ENCODE data around the gene EBF4. TPM values are rescaled to one million over a fixed set of nuclear protein-coding genes. Genes with fewer than 3 reads are reported as not detected.
"Not testable (repeated sequence)": the region's sequence is repeated elsewhere in the genome, so short reads cannot be mapped to it uniquely, and the experiment has no call there.

Gene EBF4
- total and polyA plus RNA-seq, 2 donors (not counting 1 experiment from before 2014, with no cell fraction given) = 0.81 to 5.0 TPM

DNA sequence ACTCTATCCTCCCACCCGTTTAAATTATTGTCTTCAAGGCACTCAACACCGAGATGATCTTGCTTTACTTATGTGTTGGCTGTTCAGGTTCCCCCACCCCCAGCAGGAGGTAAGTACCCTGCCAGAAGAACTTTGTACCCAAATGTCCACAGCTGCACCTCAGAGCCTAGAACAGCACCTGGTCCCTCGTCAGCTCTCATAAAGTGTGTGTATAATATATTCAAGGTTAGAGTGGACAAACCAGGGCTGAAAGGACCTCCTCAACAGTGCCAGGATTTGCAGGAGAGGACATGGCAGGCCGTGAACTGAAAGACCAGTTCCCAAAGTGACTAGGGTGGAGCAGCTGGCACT is 113.7 kb downstream of the EBF4 start:
- TF ChIP-seq EZH2 (IDR thresholded peaks at IDR 0.05; ENCODE audit: borderline replicate concordance, insufficient read depth, low read depth, low read length, poor library complexity, severe bottlenecking) = no peak
- TF ChIP-seq, protein P1, sequence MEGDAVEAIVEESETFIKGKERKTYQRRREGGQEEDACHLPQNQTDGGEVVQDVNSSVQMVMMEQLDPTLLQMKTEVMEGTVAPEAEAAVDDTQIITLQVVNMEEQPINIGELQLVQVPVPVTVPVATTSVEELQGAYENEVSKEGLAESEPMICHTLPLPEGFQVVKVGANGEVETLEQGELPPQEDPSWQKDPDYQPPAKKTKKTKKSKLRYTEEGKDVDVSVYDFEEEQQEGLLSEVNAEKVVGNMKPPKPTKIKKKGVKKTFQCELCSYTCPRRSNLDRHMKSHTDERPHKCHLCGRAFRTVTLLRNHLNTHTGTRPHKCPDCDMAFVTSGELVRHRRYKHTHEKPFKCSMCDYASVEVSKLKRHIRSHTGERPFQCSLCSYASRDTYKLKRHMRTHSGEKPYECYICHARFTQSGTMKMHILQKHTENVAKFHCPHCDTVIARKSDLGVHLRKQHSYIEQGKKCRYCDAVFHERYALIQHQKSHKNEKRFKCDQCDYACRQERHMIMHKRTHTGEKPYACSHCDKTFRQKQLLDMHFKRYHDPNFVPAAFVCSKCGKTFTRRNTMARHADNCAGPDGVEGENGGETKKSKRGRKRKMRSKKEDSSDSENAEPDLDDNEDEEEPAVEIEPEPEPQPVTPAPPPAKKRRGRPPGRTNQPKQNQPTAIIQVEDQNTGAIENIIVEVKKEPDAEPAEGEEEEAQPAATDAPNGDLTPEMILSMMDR (IDR thresholded peaks at IDR 0.05) = no peak
- peaks cover 2 to 3% of the 10 kb centered on the region in 2 donors for H3K4me1 ChIP-seq (ENCODE audit: control insufficient read depth in 2 of 2, insufficient read depth in 2 of 2, low read length in 2 of 2)
- Mint-ChIP-seq H3K27me3 (peaks cover 56% of the 10 kb centered on the region), H3K9me3 (ENCODE audit: insufficient read depth) (no peaks in the 10 kb centered on the region), H3K4me3 (no peak overlapping the region), H3K4me1 (peaks cover 4% of the 10 kb centered on the region), H3K27ac (no peak overlapping the region)
- H3K27ac ChIP-seq (ENCODE audit: low read length in 2 of 2) = no peak overlapping the region
- no peaks in the 10 kb centered on the region for H3K36me3 ChIP-seq (replicated peaks in 1 of 2; ENCODE audit: control extremely low read depth in 1 of 2, control insufficient read depth in 1 of 2, extremely low read depth in 1 of 2, insufficient read depth in 2 of 2, low read length in 1 of 2)
- no peak overlapping the region for H3K4me2 ChIP-seq (replicated peaks; ENCODE audit: low read depth, low read length, poor library complexity, severe bottlenecking)
- DNase-seq (no peak), ATAC-seq (ENCODE audit: low read depth) (no peak)
- H3K9ac ChIP-seq (ENCODE audit: low read length) = no peak overlapping the region
- H3K9me3 ChIP-seq (ENCODE audit: control extremely low read depth in 1 of 3, control insufficient read depth in 2 of 3, insufficient read depth in 1 of 3, low read length in 2 of 3) = peaks cover 0 to 2% (median 0%) of the 10 kb centered on the region in 3 donors
- H2AFZ ChIP-seq (ENCODE audit: insufficient read depth, low read depth, low read length, poor library complexity, severe bottlenecking) = no peak overlapping the region
- ChIA-PET CTCF (no interaction called here), POLR2A (no interaction called here)
- peaks cover 0 to 27% (median 13%) of the 10 kb centered on the region in 4 experiments for H3K27me3 ChIP-seq (replicated peaks in 1 of 4; ENCODE audit: control extremely low read depth in 1 of 4, control insufficient read depth in 3 of 4, insufficient read depth in 4 of 4, low read length in 3 of 4)
- no peak overlapping the region for H3K4me3 ChIP-seq (ENCODE audit: control extremely low read depth in 1 of 5, extremely low read depth in 1 of 5, insufficient read depth in 1 of 5, low read depth in 2 of 5, low read length in 4 of 5)
- 67% methylated on average over 1 of the region's 4 CpGs for WGBS (ENCODE audit: insufficient coverage)
- no peaks in the 10 kb centered on the region for H4K20me1 ChIP-seq (ENCODE audit: control insufficient read depth, insufficient read depth, low read length, poor library complexity, severe bottlenecking)
- intact Hi-C loops (cut with micrococcal nuclease) = no loop called here
- no peaks in the 10 kb centered on the region for H3K79me2 ChIP-seq (ENCODE audit: control insufficient read depth, insufficient read depth, low read length)

DNA sequence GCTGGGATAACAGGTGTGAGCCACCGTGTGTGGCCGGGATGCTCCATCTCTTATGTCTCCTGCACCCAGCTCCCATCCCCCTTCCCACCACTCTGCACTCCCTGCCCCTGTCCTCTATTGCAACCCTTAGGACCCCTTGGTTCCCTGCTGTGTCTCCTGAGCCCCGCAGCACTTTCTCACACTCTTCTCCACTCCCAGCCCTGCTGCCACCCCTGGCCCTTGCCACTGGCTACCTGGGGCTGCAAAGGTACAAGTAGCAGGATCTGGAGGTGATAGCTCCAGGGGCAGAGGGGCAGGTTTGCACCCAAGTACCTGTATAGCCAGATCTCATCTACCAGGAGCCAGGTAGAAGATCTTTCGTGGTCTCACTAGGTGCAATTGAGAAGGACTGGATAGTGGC is 114.4 kb downstream of the EBF4 start:
- Histone ChIP-seq H3K9ac (ENCODE audit: low read length) (no peak overlapping the region), H3K4me3 (ENCODE audit: control extremely low read depth in 1 of 5, extremely low read depth in 1 of 5, insufficient read depth in 1 of 5, low read depth in 2 of 5, low read length in 4 of 5) (no peak overlapping the region), H3K4me2 (replicated peaks; ENCODE audit: low read depth, low read length, poor library complexity, severe bottlenecking) (no peak overlapping the region), H3K27me3 (replicated peaks in 1 of 4; ENCODE audit: control extremely low read depth in 1 of 4, control insufficient read depth in 3 of 4, insufficient read depth in 4 of 4, low read length in 3 of 4) (peaks cover 0 to 23% (median 14%) of the 10 kb centered on the region in 4 experiments), H3K27ac (ENCODE audit: low read length in 2 of 2) (no peak overlapping the region), H4K20me1 (ENCODE audit: control insufficient read depth, insufficient read depth, low read length, poor library complexity, severe bottlenecking) (no peaks in the 10 kb centered on the region), H3K36me3 (replicated peaks in 1 of 2; ENCODE audit: control extremely low read depth in 1 of 2, control insufficient read depth in 1 of 2, extremely low read depth in 1 of 2, insufficient read depth in 2 of 2, low read length in 1 of 2) (no peaks in the 10 kb centered on the region), H2AFZ (ENCODE audit: insufficient read depth, low read depth, low read length, poor library complexity, severe bottlenecking) (no peak overlapping the region), H3K9me3 (ENCODE audit: control extremely low read depth in 1 of 3, control insufficient read depth in 2 of 3, insufficient read depth in 1 of 3, low read length in 2 of 3) (peaks cover 0 to 2% (median under 1%) of the 10 kb centered on the region in 3 donors), H3K4me1 (ENCODE audit: control insufficient read depth in 2 of 2, insufficient read depth in 2 of 2, low read length in 2 of 2) (no peaks in the 10 kb centered on the region), H3K79me2 (ENCODE audit: control insufficient read depth, insufficient read depth, low read length) (no peaks in the 10 kb centered on the region)
- DNase-seq (no peak), ATAC-seq (ENCODE audit: low read depth) (no peak)
- TF ChIP-seq, protein P1 (IDR thresholded peaks at IDR 0.05) = no peak
- TF ChIP-seq EZH2 (IDR thresholded peaks at IDR 0.05; ENCODE audit: borderline replicate concordance, insufficient read depth, low read depth, low read length, poor library complexity, severe bottlenecking) = no peak
- H3K27me3 Mint-ChIP-seq = peaks cover 57% of the 10 kb centered on the region
- intact Hi-C loops (cut with micrococcal nuclease) = no loop called here
- CTCF ChIA-PET = no interaction called here
- WGBS (ENCODE audit: insufficient coverage) = 89% methylated on average over 4 of the region's 4 CpGs
- no peak overlapping the region for H3K4me3 Mint-ChIP-seq
- POLR2A ChIA-PET = no interaction called here
- H3K4me1 Mint-ChIP-seq = no peaks in the 10 kb centered on the region
- no peak overlapping the region for H3K27ac Mint-ChIP-seq
- H3K9me3 Mint-ChIP-seq (ENCODE audit: insufficient read depth) = no peaks in the 10 kb centered on the region

DNA sequence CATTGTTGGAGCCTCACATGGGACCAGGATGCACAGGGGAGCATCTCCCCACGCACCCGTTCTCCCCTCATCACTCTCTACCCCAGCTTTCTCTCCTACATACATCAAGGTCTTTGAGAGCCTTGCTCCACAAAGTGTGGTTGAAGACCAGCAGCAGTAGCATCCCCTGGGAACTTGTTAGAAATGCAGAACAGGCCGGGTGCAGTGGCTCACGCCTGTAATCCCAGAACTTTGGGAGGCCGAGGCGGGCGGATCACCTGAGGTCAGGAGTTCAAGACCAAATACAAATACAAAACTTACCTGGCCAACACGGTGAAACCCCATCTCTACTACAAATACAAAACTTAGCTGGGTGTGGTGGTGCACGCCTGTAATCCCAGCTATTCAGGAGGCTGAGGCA is 115.3 kb downstream of the EBF4 start:
- H3K4me2 ChIP-seq (replicated peaks; ENCODE audit: low read depth, low read length, poor library complexity, severe bottlenecking); H2AFZ ChIP-seq (ENCODE audit: insufficient read depth, low read depth, low read length, poor library complexity, severe bottlenecking); H3K4me3 Mint-ChIP-seq; ATAC-seq (ENCODE audit: low read depth); H3K4me1 Mint-ChIP-seq; H3K4me3 ChIP-seq (ENCODE audit: control extremely low read depth in 1 of 5, extremely low read depth in 1 of 5, insufficient read depth in 1 of 5, low read depth in 2 of 5, low read length in 4 of 5); H4K20me1 ChIP-seq (ENCODE audit: control insufficient read depth, insufficient read depth, low read length, poor library complexity, severe bottlenecking); H3K9ac ChIP-seq (ENCODE audit: low read length); intact Hi-C loops (cut with micrococcal nuclease); H3K4me1 ChIP-seq (ENCODE audit: control insufficient read depth in 2 of 2, insufficient read depth in 2 of 2, low read length in 2 of 2); H3K9me3 Mint-ChIP-seq (ENCODE audit: insufficient read depth); H3K36me3 ChIP-seq (replicated peaks in 1 of 2; ENCODE audit: control extremely low read depth in 1 of 2, control insufficient read depth in 1 of 2, extremely low read depth in 1 of 2, insufficient read depth in 2 of 2, low read length in 1 of 2); H3K27ac Mint-ChIP-seq; H3K27ac ChIP-seq (ENCODE audit: low read length in 2 of 2); H3K9me3 ChIP-seq (ENCODE audit: control extremely low read depth in 1 of 3, control insufficient read depth in 2 of 3, insufficient read depth in 1 of 3, low read length in 2 of 3); DNase-seq; H3K79me2 ChIP-seq (ENCODE audit: control insufficient read depth, insufficient read depth, low read length); POLR2A ChIA-PET; CTCF ChIA-PET: not testable (repeated sequence)
- H3K27me3 Mint-ChIP-seq = peaks cover 56% of the 10 kb centered on the region
- H3K27me3 ChIP-seq (replicated peaks in 1 of 4; ENCODE audit: control extremely low read depth in 1 of 4, control insufficient read depth in 3 of 4, insufficient read depth in 4 of 4, low read length in 3 of 4) = peaks cover 0 to 16% (median 12%) of the 10 kb centered on the region in 4 experiments
- WGBS (ENCODE audit: insufficient coverage) = 93% methylated on average over 6 of the region's 9 CpGs
